HUES64 (cell line): ENCODE measurements around the gene PTK6.

Experiments used
- H3K27ac ChIP-seq: 2 replicates; pipeline ENCODE4 v1.7.0; 2013; ENCODE audit warnings: low read depth, low read length, inconsistent platforms
- H3K27me3 ChIP-seq: 2 replicates; pipeline ENCODE4 v1.6.1; 2013; ENCODE audit warnings: mild to moderate bottlenecking, low read length; ENCODE audit not compliant: insufficient read depth
- H3K36me3 ChIP-seq: 2 replicates; pipeline ENCODE4 v1.6.1; 2013; ENCODE audit warnings: mild to moderate bottlenecking, low read length; ENCODE audit not compliant: insufficient read depth
- H3K4me1 ChIP-seq: 2 replicates; pipeline ENCODE4 v1.6.1; 2013; ENCODE audit warnings: mild to moderate bottlenecking, low read length, moderate library complexity; ENCODE audit not compliant: insufficient read depth
- H3K4me3 ChIP-seq: 2 replicates; pipeline ENCODE4 v1.5.1; 2013; ENCODE audit warnings: mild to moderate bottlenecking, low read length, moderate library complexity
- H3K9ac ChIP-seq: 2 replicates; pipeline ENCODE4 v1.6.1; 2013; ENCODE audit warnings: mild to moderate bottlenecking, low read depth, low read length
- H3K9me3 ChIP-seq: 2 replicates; pipeline ENCODE4 v1.6.1; 2013; ENCODE audit warnings: low read depth, low read length; ENCODE audit not compliant: insufficient read depth
- whole genome bisulfite sequencing: fragments of 150-250, 120-280 bp; methylation state at CpG from one replicate; pipeline ENCODE4 v1.1.7; 2013; ENCODE audit warnings: missing lambda C conversion rate; 5-methylcytosine and 5-hydroxymethylcytosine counted together

The PTK6 gene

GRCh38 chr20:63494420-63495166 lies 42.6 kb downstream of the PTK6 start:
- Histone ChIP-seq H3K9me3 (no peaks in the 10 kb centered on the region), H3K9ac (no peak overlapping the region), H3K27ac (no peak overlapping the region), H3K36me3 (peaks cover 7% of the 10 kb centered on the region; the same call in 1 of the 2 replicates), H3K4me1 (no peaks in the 10 kb centered on the region), H3K4me3 (no peak overlapping the region), H3K27me3 (peaks cover 44% of the 10 kb centered on the region)
- WGBS: 94% methylated on average over 51 of the region's 51 CpGs

- no peaks in the 10 kb centered on the region for H3K9me3 ChIP-seq
Measured at GRCh38 chr20:63494084-63494419, 43.1 kb downstream of the PTK6 start.

DNA sequence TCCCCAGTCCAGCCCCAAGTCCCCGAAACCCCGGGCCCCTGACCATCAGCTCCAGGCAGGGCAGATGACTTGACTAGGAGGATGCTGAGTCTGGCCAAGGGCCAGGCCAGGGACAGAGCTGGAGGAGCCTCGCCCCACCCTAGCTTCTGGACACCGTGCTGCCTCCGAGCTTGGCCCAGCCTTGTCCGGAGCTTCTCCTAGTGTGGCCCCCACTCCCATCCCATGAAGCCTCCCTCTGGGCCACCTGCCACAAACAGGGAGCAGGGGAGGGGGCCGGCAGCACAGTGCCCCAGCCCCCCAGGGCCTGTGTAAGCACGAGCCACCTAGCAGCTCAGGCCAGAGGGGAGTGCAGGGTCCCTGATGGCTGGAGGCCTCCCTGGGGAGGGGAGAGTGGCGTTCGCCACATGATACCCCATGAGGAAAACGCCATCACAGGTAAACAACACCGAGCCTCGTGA lies 43.6 kb downstream of the PTK6 start:
- H3K27ac ChIP-seq: no peak overlapping the region
- H3K4me1 ChIP-seq: peaks cover 3% of the 10 kb centered on the region; the same call in 1 of the 2 replicates
- H3K9ac ChIP-seq: no peak overlapping the region
- no peak overlapping the region for H3K4me3 ChIP-seq
- 86% methylated on average over 13 of the region's 13 CpGs for WGBS
- no peaks in the 10 kb centered on the region for H3K9me3 ChIP-seq
- peaks cover 7% of the 10 kb centered on the region; the same call in 1 of the 2 replicates for H3K36me3 ChIP-seq
- H3K27me3 ChIP-seq: peaks cover 45% of the 10 kb centered on the region

More at GRCh38 chr20:63494084-63494419, 43.1 kb downstream of the PTK6 start:
- Histone ChIP-seq H3K27ac (no peak overlapping the region), H3K9ac (no peak overlapping the region), H3K27me3 (peaks cover 45% of the 10 kb centered on the region), H3K4me1 (no peaks in the 10 kb centered on the region), H3K36me3 (peaks cover 7% of the 10 kb centered on the region; the same call in 1 of the 2 replicates), H3K4me3 (no peak overlapping the region)
- WGBS: 91% methylated on average over 7 of the region's 7 CpGs

DNA sequence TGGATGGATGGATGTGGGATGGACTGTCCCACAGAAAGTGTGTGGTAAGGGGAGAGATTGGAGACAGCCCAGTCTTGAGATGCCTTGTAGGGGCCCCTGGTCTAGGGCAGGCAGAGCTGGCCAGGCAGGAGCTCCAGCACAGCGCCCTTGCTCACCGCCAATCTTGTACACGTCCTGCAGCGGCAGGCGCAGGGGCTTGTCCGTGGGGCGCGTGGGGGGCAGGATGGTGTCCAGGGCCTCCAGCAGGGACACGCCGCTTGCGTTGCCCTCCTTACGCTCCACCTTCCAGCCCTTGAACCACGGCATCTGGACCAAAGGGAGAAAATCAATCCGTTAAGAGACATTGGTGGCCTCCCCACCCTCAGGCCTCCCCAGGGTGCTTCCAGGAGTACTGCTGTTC lies 44.2 kb downstream of the PTK6 start:
- WGBS: 93% methylated on average over 14 of the region's 14 CpGs
- H3K4me1 ChIP-seq: peaks cover 5% of the 10 kb centered on the region; the same call in 1 of the 2 replicates
- H3K27me3 ChIP-seq: peaks cover 42% of the 10 kb centered on the region
- no peak overlapping the region for H3K27ac ChIP-seq
- no peaks in the 10 kb centered on the region for H3K9me3 ChIP-seq
- H3K36me3 ChIP-seq: peaks cover 7% of the 10 kb centered on the region; the same call in 1 of the 2 replicates
- no peak overlapping the region for H3K4me3 ChIP-seq
- H3K9ac ChIP-seq: no peak overlapping the region

DNA sequence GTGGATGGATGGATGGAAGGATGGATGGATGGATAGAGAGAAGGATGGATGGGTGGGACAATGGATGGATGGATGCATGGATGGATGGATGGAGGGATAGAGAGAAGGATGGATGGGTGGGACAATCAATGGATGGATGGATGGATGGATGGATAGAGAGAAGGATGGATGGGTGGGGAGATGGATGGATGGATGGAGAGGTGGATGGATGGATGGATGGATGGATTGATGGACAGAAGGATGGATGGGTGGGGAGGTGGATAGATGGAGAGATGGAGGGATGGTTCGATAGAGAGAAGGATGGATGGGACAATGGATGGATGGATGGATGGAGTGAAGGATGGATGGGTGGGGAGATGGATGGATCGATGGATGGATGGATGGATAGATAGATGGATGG lies 44.7 kb downstream of the PTK6 start:
- Histone ChIP-seq H3K27me3 (peaks cover 42% of the 10 kb centered on the region), H3K4me1 (peaks cover 5% of the 10 kb centered on the region; the same call in 1 of the 2 replicates), H3K9me3 (no peaks in the 10 kb centered on the region), H3K4me3 (no peak overlapping the region), H3K36me3 (peaks cover 7% of the 10 kb centered on the region; the same call in 1 of the 2 replicates), H3K27ac (no peak overlapping the region), H3K9ac (no peak overlapping the region)
- 90% methylated on average over 2 of the region's 2 CpGs for WGBS

DNA sequence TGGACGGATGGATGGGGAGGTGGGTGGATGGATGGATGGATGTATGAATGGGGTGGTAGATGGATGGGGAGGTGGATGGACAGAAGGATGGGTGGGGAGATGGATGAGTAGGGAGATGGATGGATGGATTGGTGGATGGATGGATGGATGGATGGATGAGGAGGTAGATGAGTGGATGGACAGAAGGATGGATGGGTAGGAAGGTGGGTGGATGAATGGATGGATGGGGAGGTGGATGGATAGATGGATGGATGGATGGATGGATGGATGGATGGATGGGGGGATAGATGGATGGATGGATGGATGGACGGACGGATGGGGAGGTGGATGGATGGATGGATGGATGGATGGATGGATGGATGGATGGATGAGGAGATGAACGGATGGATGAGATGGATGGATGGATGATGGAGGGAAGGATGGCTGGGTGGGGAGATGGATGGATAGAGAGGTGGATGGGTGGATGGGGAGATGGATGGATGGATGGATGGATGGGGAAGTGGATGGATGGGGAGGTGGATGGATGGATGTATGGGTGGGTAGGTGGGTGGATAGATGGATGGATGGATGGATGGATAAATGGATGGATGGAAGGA lies 45.4 kb downstream of the PTK6 start:
- H3K4me1 ChIP-seq: peaks cover 5% of the 10 kb centered on the region; the same call in 1 of the 2 replicates
- no peaks in the 10 kb centered on the region for H3K9me3 ChIP-seq
- peaks cover 39% of the 10 kb centered on the region for H3K27me3 ChIP-seq
- H3K9ac ChIP-seq: no peak overlapping the region
- no peak overlapping the region for H3K27ac ChIP-seq
- no peak overlapping the region for H3K4me3 ChIP-seq
- WGBS: 66% methylated on average over 4 of the region's 4 CpGs
- H3K36me3 ChIP-seq: peaks cover 7% of the 10 kb centered on the region; the same call in 1 of the 2 replicates

- Histone ChIP-seq H3K36me3 (peaks cover 7% of the 10 kb centered on the region; the same call in 1 of the 2 replicates), H3K27ac (no peak overlapping the region), H3K4me3 (no peak overlapping the region), H3K4me1 (peaks cover 5% of the 10 kb centered on the region; the same call in 1 of the 2 replicates), H3K9me3 (no peaks in the 10 kb centered on the region), H3K27me3 (peaks cover 33% of the 10 kb centered on the region), H3K9ac (no peak overlapping the region)
- 85% methylated on average over 4 of the region's 4 CpGs for WGBS
Measured at GRCh38 chr20:63491078-63491477, 46.1 kb downstream of the PTK6 start.

DNA sequence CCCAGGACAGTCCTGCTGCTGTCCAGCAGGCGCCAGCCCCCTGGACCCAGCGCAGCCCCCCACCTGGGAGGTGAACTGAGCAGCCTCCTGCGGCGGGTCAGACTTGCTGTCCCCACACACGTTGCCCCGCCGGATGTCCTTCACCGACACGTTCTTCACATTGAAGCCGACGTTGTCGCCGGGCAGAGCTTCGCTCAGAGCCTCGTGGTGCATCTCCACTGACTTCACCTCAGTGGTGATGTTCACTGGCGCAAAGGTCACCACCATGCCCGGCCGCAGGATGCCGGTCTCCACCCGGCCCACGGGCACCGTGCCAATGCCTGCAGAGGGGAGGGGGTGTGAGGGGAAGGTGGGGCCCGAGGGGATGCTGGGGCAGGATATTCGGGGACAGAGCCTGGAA lies 46.8 kb downstream of the PTK6 start:
- Histone ChIP-seq H3K9me3 (no peaks in the 10 kb centered on the region), H3K27me3 (peaks cover 29% of the 10 kb centered on the region), H3K4me3 (no peak overlapping the region), H3K4me1 (peaks cover 5% of the 10 kb centered on the region; the same call in 1 of the 2 replicates), H3K36me3 (peaks cover 7% of the 10 kb centered on the region; the same call in 1 of the 2 replicates), H3K9ac (no peak overlapping the region), H3K27ac (no peak overlapping the region)
- WGBS: 91% methylated on average over 24 of the region's 24 CpGs

DNA sequence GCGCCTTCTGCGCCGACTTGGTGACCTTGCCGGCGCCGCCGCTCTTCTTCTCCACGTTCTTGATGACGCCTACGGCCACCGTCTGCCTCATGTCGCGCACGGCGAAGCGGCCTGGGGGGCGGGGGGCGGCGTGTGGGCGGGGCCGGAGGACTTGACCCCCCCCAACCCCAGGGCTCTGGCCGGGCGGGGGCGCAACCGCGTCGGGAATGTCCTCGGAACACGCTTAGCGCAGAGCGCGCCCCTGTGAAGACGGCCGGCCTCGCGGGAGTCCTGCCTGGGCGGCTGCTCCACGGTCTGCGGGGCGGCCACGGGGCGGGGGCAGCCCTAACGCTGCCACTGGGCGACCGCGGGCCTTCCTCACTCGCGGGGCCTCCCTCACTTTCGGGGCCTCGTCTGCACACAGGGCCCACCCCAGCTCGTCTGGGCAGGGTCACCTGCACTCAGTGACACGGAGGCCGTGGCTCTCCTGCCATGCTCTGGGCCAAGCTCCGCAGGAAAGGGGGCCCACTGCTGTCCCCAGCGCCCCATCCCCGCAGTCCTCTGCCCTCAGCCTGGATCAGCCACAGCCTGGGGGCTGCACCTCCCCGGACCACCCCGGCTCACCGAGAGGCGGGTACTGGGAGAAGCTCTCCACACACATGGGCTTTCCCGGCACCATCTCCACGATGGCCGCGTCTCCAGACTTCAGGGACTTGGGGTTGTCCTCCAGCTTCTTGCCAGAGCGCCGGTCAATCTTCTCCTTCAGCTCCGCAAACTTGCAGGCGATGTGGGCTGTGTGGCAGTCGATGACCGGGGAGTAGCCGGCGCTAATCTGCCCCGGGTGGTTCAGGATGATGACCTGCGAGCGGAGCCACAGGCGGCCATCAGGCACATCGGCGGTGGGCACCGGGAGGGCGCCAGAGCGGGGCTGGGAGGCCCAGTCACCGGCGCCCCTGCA lies 48.6 kb downstream of the PTK6 start:
- Histone ChIP-seq H3K27me3 (peaks cover 29% of the 10 kb centered on the region), H3K36me3 (peaks cover 7% of the 10 kb centered on the region; the same call in 1 of the 2 replicates), H3K9ac (no peak overlapping the region), H3K4me1 (peaks cover 5% of the 10 kb centered on the region; the same call in 1 of the 2 replicates), H3K4me3 (peak overlapping the region; percentile 42), H3K27ac (no peak overlapping the region), H3K9me3 (no peaks in the 10 kb centered on the region)
- WGBS: 23% methylated on average over 83 of the region's 83 CpGs

DNA sequence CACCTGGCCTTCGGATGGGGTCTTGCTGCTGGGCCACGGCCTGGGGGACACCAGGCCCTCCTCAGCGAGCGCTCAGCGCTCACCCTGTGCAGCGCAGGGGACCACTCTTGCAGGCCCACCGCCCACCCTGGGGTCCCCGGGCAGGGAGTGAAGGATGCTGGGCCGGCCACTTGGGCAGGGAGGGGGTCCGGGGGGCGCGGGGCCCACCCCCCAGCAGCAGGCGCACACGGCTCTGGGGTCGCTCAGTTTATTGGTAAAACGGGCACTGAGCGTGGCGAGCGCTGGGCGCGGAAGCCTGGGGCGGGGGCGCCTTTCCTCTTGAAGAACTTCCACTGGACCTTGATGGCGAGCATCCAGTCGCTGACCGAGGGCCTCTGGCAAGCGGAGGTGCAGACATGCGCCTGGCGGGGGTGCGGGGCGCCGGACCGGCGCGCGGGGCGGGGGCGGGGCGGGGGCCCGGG lies 49.4 kb downstream of the PTK6 start:
- Histone ChIP-seq H3K27me3 (peaks cover 29% of the 10 kb centered on the region), H3K4me3 (peak overlapping the region; percentile 37; the same call in 1 of the 2 replicates)
- WGBS: 17% methylated on average over 39 of the region's 40 CpGs

More for the DNA sequence above, 49.4 kb downstream of the PTK6 start:
- peaks cover 7% of the 10 kb centered on the region; the same call in 1 of the 2 replicates for H3K36me3 ChIP-seq
- H3K4me1 ChIP-seq: peaks cover 5% of the 10 kb centered on the region; the same call in 1 of the 2 replicates
- H3K9me3 ChIP-seq: no peaks in the 10 kb centered on the region
- H3K27ac ChIP-seq: no peak overlapping the region
- no peak overlapping the region for H3K9ac ChIP-seq
